K562 (cell line): ENCODE results near the gene SENP3. TPM values are rescaled to one million over a fixed set of nuclear protein-coding genes. Genes with fewer than 3 reads are reported as not detected.
A peak's percentile ranks its signal among the peaks of the same experiment; 100 is the strongest.

Experiments
- ATAC-seq: fragments of 200-7000 bp; cut with Tn5 transposase; 3 replicates; pipeline ENCODE4 v1.9.1; 2020; ENCODE audit warnings: moderate library complexity
- BruUV-seq: library from RNA; stranded (reverse); fragments of 400-500 nt; replicated peaks from 2 replicates; lab custom pipeline; 2021; lab: Mats Ljungman, UMichigan
- CTCF ChIA-PET: fragments of 300-600 bp; formaldehyde crosslinking; extraction: SDS; loops from one replicate; lab custom pipeline; 2021; ENCODE audit warnings: low intra/inter-chr PET ratio; lab: Yijun Ruan, JAX
- POLR2A ChIA-PET: fragments of 300-600, 350-650 bp; sonication (Branson Sonifier 250); formaldehyde crosslinking; extraction: SDS; loops from one replicate; lab custom pipeline; 2021; ENCODE audit warnings: antibody characterized with exemption, inconsistent platforms; lab: Yijun Ruan, JAX
- DNase-seq, 4 experiments: peaks; one replicate each; pipeline versions ENCODE4 v3.0.0 to v3.0.0-alpha.2; 2011 to 2018; ENCODE audit warnings: low spot score in 3 of 4, mixed read lengths in 3 of 4; ENCODE audit errors: extremely low read depth in 1 of 4
- FAIRE-seq: peaks from 2 replicates; lab custom pipeline; 2011; peaks lifted over from hg19 to GRCh38; lab: Jason Lieb, UNC
- H2AFZ ChIP-seq: 2 replicates; pipeline ENCODE4 v1.6.0; 2011; ENCODE audit warnings: low read depth, low read length, control low read depth, inconsistent platforms
- H3K27ac ChIP-seq: fragments of 200-600 bp; 3 replicates; pipeline ENCODE4 v1.8.0; 2011; ENCODE audit warnings: low read depth, mild to moderate bottlenecking, control low read depth, inconsistent platforms, low read length, moderate library complexity, mixed read lengths; ENCODE audit errors: extremely low read depth
- H3K27me3 ChIP-seq, 2 experiments: fragments of 300-600 bp in 1 of 2; 2 replicates in 1 of 2; 3 replicates in 1 of 2; pipeline versions ENCODE4 v1.6.0 to v1.8.0; 2011; ENCODE audit warnings: inconsistent platforms in 2 of 2, low read length in 2 of 2, mild to moderate bottlenecking in 1 of 2, mixed read lengths in 1 of 2, moderate library complexity in 1 of 2; ENCODE audit not compliant: control insufficient read depth in 2 of 2, insufficient read depth in 2 of 2
- H3K36me3 ChIP-seq: fragments of 300-600 bp; 3 replicates; pipeline ENCODE4 v1.8.0; 2011; ENCODE audit warnings: mild to moderate bottlenecking, low read length, inconsistent platforms; ENCODE audit not compliant: control insufficient read depth, insufficient read depth
- H3K4me1 ChIP-seq, 2 experiments: fragments of 200-600 bp in 1 of 2; replicated peaks in 1 of 2; 2 replicates in 1 of 2; 3 replicates in 1 of 2; pipeline versions ENCODE4 v1.5.1 to v1.8.0; 2011; ENCODE audit warnings: inconsistent platforms in 2 of 2, low read length in 2 of 2, mild to moderate bottlenecking in 1 of 2, mixed read lengths in 1 of 2, moderate library complexity in 1 of 2; ENCODE audit not compliant: control insufficient read depth in 2 of 2, insufficient read depth in 2 of 2
- H3K4me2 ChIP-seq: 2 replicates; pipeline ENCODE4 v1.6.1; 2011; ENCODE audit warnings: low read length, control low read depth, inconsistent platforms, mixed read lengths; ENCODE audit not compliant: insufficient read depth
- H3K4me3 ChIP-seq: fragments of 200-600 bp; sonication (generic), shearing (Covaris generic); 2 replicates; pipeline ENCODE4 v1.5.1; 2016; ENCODE audit warnings: control low read depth, inconsistent platforms
- H3K79me2 ChIP-seq: fragments of 200-600 bp; 3 replicates; pipeline ENCODE4 v1.8.0; 2011; ENCODE audit warnings: low read length, inconsistent platforms; ENCODE audit not compliant: control insufficient read depth, insufficient read depth
- H3K9ac ChIP-seq, 2 experiments: 2 replicates each; pipeline versions ENCODE4 v1.6.0 to v1.6.1; 2011; ENCODE audit warnings: low read depth in 2 of 2, low read length in 2 of 2, control low read depth in 1 of 2, inconsistent platforms in 1 of 2, mild to moderate bottlenecking in 1 of 2, mixed read lengths in 1 of 2; ENCODE audit not compliant: insufficient read depth in 1 of 2
- H3K9me1 ChIP-seq: one replicate; pipeline ENCODE4 v1.6.0; 2011; ENCODE audit warnings: inconsistent platforms, mild to moderate bottlenecking, low read length, moderate library complexity; ENCODE audit not compliant: control insufficient read depth, insufficient read depth
- H3K9me3 ChIP-seq: replicated peaks from 2 replicates; pipeline ENCODE4 v1.5.1; 2011; ENCODE audit warnings: low read depth, low read length, inconsistent platforms; ENCODE audit not compliant: control insufficient read depth, insufficient read depth
- H4K20me1 ChIP-seq: replicated peaks from 2 replicates; pipeline ENCODE4 v1.6.1; 2011; ENCODE audit warnings: low read length, inconsistent platforms, mixed read lengths; ENCODE audit not compliant: control insufficient read depth, insufficient read depth
- CHD1 ChIP-seq: fragments of 200-600 bp; sonication (generic); IDR thresholded peaks from one replicate; pipeline ENCODE4 v1.6.1; 2012; ENCODE audit warnings: mild to moderate bottlenecking, moderate library complexity, low read length, inconsistent platforms
- L3MBTL2 ChIP-seq: fragments of 450-650 bp; IDR thresholded peaks from 2 replicates; pipeline ENCODE4 v1.6.1; 2016; ENCODE audit warnings: mild to moderate bottlenecking, moderate library complexity
- NCOA4 ChIP-seq: fragments of 450-650 bp; IDR thresholded peaks from 2 replicates; pipeline ENCODE4 v1.6.1; 2018; ENCODE audit warnings: mild to moderate bottlenecking; ENCODE audit not compliant: partially characterized antibody
- RBFOX2 ChIP-seq: fragments of 200-400 bp; formaldehyde crosslinking; IDR thresholded peaks from 2 replicates; pipeline ENCODE4 v1.6.1; 2017; ENCODE audit warnings: low read depth, mild to moderate bottlenecking, low read length, moderate library complexity
- YY1 ChIP-seq, 3 experiments: IDR thresholded peaks; 2 replicates each; pipeline ENCODE4 v1.6.1; 2011; ENCODE audit warnings: low read length in 2 of 3, mild to moderate bottlenecking in 2 of 3, moderate library complexity in 2 of 3, borderline replicate concordance in 1 of 3, control low read depth in 1 of 3, low read depth in 1 of 3; ENCODE audit not compliant: insufficient read depth in 3 of 3, insufficient replicate concordance in 2 of 3, control insufficient read depth in 1 of 3, insufficient read length in 1 of 3; ENCODE audit errors: extremely low read depth in 1 of 3
- ZFPM2 ChIP-seq: fragments of 250-450 bp; sonication (Bioruptor Pico); IDR thresholded peaks from 2 replicates; pipeline ENCODE4 v1.5.1; 2022; ENCODE audit warnings: mild to moderate bottlenecking
- ZKSCAN8 ChIP-seq: fragments of 200-800 bp; sonication (Bioruptor generic); IDR thresholded peaks from 2 replicates; pipeline ENCODE4 v1.6.1; 2016; ENCODE audit warnings: missing genetic modification characterization, missing compliant biosample characterization
- ZNF347 ChIP-seq: fragments of 450-650 bp; formaldehyde crosslinking; IDR thresholded peaks from 2 replicates; pipeline ENCODE4 v1.4.0; 2020; ENCODE audit warnings: low read depth, mild to moderate bottlenecking, moderate library complexity
- WGBS: fragments of 100-300 bp; shearing (Covaris generic); methylation state at CpG from one replicate; pipeline ENCODE4 v1.1.6; 2016; ENCODE audit warnings: low coverage, mixed read lengths; ENCODE audit not compliant: insufficient coverage; ENCODE audit errors: missing lambda C conversion rate; 5-methylcytosine and 5-hydroxymethylcytosine counted together
- in situ Hi-C: fragments of 300-500 bp; cut with MboI; formaldehyde crosslinking; loops from 4 replicates; pipeline ENCODE4 v1.15.0; 2018; ENCODE audit warnings: inconsistent platforms, mixed read lengths
- intact Hi-C: fragments of 100-400 bp; cut with micrococcal nuclease; formaldehyde crosslinking; loops from 2 replicates; pipeline ENCODE4 v1.14.2; 2022
- polyA plus RNA-seq, 8 experiments: library from polyadenylated mRNA; depleted of rRNA in 4 of 8; stranded (reverse) in 5 of 8; unstranded in 3 of 8; fragments of >200 nt; fragmentation: Nextera tagmentation in 2 of 8; fragmentation: Illumina TruSeq in 1 of 8; extraction: Ambion mirVana in 2 of 8; extraction: Trizol in 1 of 8; gene quantifications; 2 replicates each; pipeline versions ENCODE4 v1.2.1 to v1.2.3, GENCODE V29; 2011 to 2014; ENCODE audit warnings: inconsistent platforms in 1 of 8, missing spikeins in 1 of 8
- total RNA-seq, 7 experiments: library from RNA; depleted of rRNA in 6 of 7; stranded (reverse); fragments of >200 nt in 6 of 7; fragmentation: Illumina TruSeq in 2 of 7; extraction: Trizol in 2 of 7; gene quantifications; 2 replicates each; pipeline versions ENCODE4 v1.2.1 to v1.2.3, GENCODE V29; 2011 to 2021; ENCODE audit warnings: low replicate concordance in 1 of 7
- TF ChIP-seq, protein P1 (sequence below): fragments of 250-450 bp; sonication (Bioruptor Pico); IDR thresholded peaks from 2 replicates; pipeline ENCODE4 v1.8.0; 2021; ENCODE audit warnings: mild to moderate bottlenecking, moderate library complexity
- TF ChIP-seq, protein P2 (sequence below), 2 experiments: fragments of 450-650 bp in 1 of 2; sonication (generic) in 1 of 2; formaldehyde crosslinking in 1 of 2; IDR thresholded peaks; 2 replicates each; pipeline versions ENCODE4 v1.7.1 to v1.9.0; 2016 to 2022; ENCODE audit warnings: inconsistent platforms in 1 of 2, mild to moderate bottlenecking in 1 of 2, missing genetic modification reagents in 1 of 2

The SENP3 gene
- total and polyA plus RNA-seq, 9 of the 15 experiments (the other 6 are each of a cell fraction or from before 2014, with no cell fraction given): 0.63 to 102 (median 78.8) TPM

DNA sequence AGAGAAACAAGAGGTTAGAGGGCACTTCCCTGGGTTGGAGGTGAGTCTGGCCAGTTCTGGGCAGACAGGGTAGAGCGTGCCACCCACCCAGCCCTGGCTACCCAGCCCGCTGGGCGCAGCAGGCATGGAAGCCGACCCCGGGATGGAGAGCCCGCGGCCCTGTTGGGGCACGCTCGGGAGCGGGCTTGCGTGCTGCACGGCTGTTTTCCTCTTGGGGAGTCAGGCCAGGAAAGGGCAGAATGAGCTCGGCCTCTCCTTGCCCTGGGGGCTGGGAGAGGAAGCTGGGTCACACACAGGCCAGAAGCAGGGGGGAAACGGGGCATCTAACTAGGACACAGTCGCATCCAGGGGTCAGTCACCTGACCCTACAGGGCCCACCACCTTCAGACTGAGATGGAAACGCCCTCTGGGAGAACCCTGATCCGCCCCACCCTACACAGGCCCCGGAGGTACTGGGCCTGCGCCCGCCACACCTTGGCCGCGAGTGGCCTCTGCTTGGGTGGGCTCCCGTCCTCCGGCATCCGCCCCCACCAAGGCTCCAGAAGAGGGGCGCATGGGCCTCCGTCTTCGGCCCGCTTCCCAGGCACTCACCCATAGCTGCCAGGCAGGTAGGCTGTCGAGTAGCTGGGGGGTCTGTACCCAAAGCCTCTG, 27.0 kb downstream of the SENP3 start:
- in situ Hi-C loops (no loop called here), intact Hi-C loops (loop anchor here (5.0 kb wide), 1 partner anchor 99 kb away; the partner anchor contains the start of genes TP53 and WRAP53)
- POLR2A ChIA-PET: interaction anchor here (1.0 to 1.7 kb wide), 5 partner anchors 8 to 115 kb away, joined by 3 to 6 read pairs (median 3); partner anchors contain the start of gene CD68
- no peak for DNase-seq
- Histone ChIP-seq H3K4me1 (peaks cover 28 to 50% of the 10 kb centered on the region in 2 experiments), H2AFZ (no peak overlapping the region), H3K27ac (peak overlapping the region; percentile 71; the same call in 2 of the 3 replicates), H3K27me3 (no peaks in the 10 kb centered on the region), H3K79me2 (peaks cover 50% of the 10 kb centered on the region), H3K9me1 (no peaks in the 10 kb centered on the region), H3K36me3 (peaks cover 67% of the 10 kb centered on the region), H3K9me3 (no peaks in the 10 kb centered on the region), H3K4me3 (no peak overlapping the region), H3K9ac (peak overlapping the region; percentile 53 to 85), H3K4me2 (peak overlapping the region; percentile 63), H4K20me1 (no peaks in the 10 kb centered on the region)
- FAIRE-seq: no peak
- BruUV-seq: no TSS peak
- no peak for ATAC-seq
- WGBS: 85% methylated on average over 14 of the region's 30 CpGs
- CTCF ChIA-PET: no interaction called here
- TF ChIP-seq NCOA4: no peak
- TF ChIP-seq L3MBTL2: no peak
- TF ChIP-seq CHD1: no peak
- TF ChIP-seq RBFOX2: peak; percentile 31; the same call in 1 of the 2 replicates
- TF ChIP-seq ZFPM2 (CRISPR knock-in tag): no peak
- TF ChIP-seq, protein P1, sequence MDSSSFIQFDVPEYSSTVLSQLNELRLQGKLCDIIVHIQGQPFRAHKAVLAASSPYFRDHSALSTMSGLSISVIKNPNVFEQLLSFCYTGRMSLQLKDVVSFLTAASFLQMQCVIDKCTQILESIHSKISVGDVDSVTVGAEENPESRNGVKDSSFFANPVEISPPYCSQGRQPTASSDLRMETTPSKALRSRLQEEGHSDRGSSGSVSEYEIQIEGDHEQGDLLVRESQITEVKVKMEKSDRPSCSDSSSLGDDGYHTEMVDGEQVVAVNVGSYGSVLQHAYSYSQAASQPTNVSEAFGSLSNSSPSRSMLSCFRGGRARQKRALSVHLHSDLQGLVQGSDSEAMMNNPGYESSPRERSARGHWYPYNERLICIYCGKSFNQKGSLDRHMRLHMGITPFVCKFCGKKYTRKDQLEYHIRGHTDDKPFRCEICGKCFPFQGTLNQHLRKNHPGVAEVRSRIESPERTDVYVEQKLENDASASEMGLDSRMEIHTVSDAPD (CRISPR knock-in tag): no peak
- TF ChIP-seq ZNF347 (CRISPR knock-in tag): no peak
- no peak for TF ChIP-seq ZKSCAN8 (CRISPR knock-in tag)
- TF ChIP-seq, protein P2, sequence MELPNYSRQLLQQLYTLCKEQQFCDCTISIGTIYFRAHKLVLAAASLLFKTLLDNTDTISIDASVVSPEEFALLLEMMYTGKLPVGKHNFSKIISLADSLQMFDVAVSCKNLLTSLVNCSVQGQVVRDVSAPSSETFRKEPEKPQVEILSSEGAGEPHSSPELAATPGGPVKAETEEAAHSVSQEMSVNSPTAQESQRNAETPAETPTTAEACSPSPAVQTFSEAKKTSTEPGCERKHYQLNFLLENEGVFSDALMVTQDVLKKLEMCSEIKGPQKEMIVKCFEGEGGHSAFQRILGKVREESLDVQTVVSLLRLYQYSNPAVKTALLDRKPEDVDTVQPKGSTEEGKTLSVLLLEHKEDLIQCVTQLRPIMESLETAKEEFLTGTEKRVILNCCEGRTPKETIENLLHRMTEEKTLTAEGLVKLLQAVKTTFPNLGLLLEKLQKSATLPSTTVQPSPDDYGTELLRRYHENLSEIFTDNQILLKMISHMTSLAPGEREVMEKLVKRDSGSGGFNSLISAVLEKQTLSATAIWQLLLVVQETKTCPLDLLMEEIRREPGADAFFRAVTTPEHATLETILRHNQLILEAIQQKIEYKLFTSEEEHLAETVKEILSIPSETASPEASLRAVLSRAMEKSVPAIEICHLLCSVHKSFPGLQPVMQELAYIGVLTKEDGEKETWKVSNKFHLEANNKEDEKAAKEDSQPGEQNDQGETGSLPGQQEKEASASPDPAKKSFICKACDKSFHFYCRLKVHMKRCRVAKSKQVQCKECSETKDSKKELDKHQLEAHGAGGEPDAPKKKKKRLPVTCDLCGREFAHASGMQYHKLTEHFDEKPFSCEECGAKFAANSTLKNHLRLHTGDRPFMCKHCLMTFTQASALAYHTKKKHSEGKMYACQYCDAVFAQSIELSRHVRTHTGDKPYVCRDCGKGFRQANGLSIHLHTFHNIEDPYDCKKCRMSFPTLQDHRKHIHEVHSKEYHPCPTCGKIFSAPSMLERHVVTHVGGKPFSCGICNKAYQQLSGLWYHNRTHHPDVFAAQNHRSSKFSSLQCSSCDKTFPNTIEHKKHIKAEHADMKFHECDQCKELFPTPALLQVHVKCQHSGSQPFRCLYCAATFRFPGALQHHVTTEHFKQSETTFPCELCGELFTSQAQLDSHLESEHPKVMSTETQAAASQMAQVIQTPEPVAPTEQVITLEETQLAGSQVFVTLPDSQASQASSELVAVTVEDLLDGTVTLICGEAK (IDR thresholded peaks at IDR 0.05): no peak
- TF ChIP-seq, protein P2 (CRISPR knock-in tag; IDR thresholded peaks at IDR 0.05): no peak
- no peak for TF ChIP-seq YY1 (IDR thresholded peaks at IDR 0.05; ENCODE audit: borderline replicate concordance in 1 of 3, control insufficient read depth in 1 of 3, extremely low read depth in 1 of 3, insufficient read depth in 3 of 3, insufficient read length in 1 of 3, insufficient replicate concordance in 2 of 3, low read depth in 1 of 3, low read length in 2 of 3)
